Measurements from ENCODE around the gene MYPN.
"Not testable (repeated sequence)": the region's sequence is repeated elsewhere in the genome, so short reads cannot be mapped to it uniquely, and the experiment has no call there.

MYPN gene

DNA sequence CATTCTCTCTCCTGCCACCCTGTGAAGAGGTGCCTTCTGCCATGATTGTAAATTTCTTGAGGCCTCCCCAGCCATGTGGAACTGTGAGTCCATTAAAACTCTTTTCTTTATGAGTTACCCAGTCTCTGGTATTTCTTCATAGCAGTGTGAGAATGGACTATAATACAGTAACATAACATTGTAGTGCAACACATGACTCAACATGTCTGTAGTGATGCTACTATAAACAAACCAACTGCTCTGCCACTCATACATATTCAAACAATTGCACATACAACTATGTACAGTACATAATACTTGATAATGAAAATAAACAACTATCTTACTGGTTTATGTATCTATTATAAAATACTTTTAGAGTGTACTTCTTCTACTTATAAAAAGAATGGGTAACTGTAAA lies 115.5 kb downstream of the MYPN start:
- DNase-seq (ENCODE audit: low read depth, low spot score), result no peak

DNA sequence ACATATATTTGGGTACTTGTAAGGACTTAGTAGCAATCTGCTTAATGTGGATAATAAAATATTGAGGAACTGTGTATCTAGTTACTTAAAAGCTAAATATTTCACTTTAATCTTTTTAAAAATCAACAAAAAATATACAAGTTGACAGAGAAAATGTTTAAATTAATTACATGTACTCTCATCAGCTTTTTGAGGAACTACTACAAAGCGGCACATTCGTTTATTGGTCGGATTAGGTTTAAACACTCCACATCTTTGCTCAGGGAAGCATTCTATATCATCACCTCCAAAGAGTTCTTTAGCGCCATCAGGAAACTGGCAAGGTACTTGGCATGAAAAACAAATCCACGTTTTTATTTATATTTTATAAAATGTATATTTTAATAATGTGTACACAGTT lies 121.0 kb downstream of the MYPN start:
- DNase-seq (ENCODE audit: low read depth, low spot score), result no peak

- peak; percentile 91 for DNase-seq (ENCODE audit: low read depth, low spot score)
Measured at GRCh38 chr10:68231106-68231816, 122.0 kb downstream of the MYPN start.

DNA sequence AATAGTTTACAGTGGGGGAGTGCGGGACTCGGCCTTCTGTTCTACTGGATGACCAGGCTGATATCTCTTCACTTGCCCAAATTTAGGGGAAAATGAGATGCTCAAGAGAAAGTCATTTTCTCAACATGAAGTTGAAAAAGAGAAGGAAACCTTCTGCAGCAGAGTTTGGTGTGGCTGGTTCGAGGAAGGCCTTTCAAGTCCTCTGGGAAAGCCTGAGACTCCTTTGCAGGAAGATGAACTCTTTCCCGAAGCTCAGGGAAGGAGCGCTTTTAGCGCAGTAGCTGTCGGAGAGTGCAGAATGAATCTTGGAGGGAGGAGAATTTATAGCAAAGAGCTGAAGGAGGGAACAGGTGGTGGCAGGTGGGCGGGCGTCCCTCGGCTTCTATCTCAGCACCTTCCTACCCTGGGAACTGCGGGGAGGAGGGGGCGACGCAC lies 122.5 kb downstream of the MYPN start, which contains the start of gene ATOH7:
TSS of gene ATOH7 (minus strand) at position 297 of the 435 bp plus-strand sequence. CDS start 436 bp downstream, outside the sequence.
- no peak for DNase-seq (ENCODE audit: low read depth, low spot score)

DNA sequence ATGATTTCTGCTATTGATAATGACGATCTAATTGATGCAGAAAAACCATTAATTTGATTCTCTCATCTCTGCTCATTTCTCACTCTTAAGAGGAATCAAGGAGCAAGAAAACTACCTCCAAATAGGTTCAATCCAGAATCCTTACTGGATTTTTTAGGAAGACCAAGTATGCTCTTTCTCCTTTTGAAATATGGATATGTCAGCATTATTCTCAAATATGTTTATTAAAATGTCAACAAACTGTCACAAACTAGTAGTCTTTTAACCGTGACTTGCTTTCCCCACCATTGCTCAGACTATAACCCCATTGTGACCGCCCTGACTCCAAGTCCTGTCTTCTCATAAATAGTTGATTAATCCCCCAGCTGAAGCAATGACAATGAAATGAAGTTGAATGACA lies 123.8 kb downstream of the MYPN start:
- no peak for DNase-seq (ENCODE audit: low read depth, low spot score)

GRCh38 chr10:68235111-68235510 lies 125.8 kb downstream of the MYPN start:
- no peak for DNase-seq (ENCODE audit: low read depth, low spot score)

- DNase-seq (ENCODE audit: low read depth, low spot score), result no peak
Measured at GRCh38 chr10:68235581-68235980, 126.3 kb downstream of the MYPN start.

DNA sequence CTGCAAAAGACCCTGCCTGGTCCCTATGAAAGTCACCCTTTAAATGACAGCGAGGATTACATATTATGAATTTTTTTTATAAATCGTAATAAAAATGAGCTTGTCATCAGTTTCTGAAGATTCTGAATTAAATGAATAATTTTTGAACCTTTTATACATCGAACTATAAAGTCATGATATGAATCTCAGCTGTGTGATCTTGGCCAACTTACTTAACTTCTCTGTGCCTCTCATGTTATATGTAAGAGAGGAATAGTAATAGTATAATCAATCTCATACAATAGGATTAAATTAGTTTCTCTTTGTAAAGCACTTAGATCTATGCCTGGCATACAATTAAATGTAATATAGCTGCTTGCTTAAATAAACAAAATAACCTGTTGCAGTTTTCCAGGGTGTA lies 127.9 kb downstream of the MYPN start:
- DNase-seq (ENCODE audit: low read depth, low spot score), result no peak

GRCh38 chr10:68238371-68238770 lies 129.1 kb downstream of the MYPN start:
- no peak for DNase-seq (ENCODE audit: low read depth, low spot score)

DNA sequence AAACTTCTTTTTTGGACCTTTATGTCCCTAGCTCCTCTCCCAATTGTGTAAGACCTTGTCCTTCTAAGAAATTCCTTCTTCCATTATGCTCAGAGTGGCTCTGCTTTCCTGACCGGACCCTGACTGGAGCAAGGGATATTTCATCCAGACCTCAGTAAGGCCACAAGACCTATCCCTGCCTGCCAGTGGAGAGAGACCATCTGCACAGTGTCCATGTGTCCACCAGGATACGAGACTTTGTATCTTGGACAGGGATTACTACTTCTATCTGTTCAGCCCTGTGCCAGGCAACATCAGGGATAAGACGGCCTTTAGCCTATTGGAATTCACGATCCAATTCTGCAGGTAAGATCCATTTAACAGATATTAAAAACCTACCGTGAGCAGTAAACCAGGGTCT lies 129.8 kb downstream of the MYPN start:
- DNase-seq (ENCODE audit: low read depth, low spot score), result no peak

DNA sequence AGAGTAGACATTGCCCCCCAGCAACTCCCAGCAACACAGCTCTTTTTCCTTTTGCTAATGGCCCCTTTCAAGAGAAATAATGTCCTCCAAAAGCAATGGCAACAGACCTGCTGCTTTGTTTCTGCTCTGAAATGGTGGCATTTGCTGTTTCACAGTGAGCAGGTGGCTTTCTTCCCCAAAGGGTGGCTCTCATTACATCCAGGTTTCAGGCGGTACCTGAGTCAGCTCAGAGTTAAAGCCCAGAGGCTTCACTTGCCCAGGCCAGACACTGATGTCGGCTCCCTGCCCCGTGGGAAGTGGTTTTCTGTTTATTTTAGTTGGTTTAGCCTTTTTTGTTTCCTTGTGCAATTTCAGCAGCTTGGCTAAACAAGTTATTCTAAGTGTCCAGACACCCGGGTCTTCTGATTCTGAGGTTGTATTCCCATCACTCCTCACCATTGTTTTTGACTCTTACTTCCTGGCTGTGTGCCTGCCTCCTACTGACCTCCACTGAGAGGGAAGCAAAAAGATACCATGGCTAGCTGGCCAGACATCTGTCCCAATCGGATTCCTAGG lies 130.4 kb downstream of the MYPN start:
- DNase-seq (ENCODE audit: low read depth, low spot score), result peak; percentile 43

- DNase-seq (ENCODE audit: low read depth, low spot score), result no peak
Measured at GRCh38 chr10:68242051-68242450, 132.8 kb downstream of the MYPN start.

DNA sequence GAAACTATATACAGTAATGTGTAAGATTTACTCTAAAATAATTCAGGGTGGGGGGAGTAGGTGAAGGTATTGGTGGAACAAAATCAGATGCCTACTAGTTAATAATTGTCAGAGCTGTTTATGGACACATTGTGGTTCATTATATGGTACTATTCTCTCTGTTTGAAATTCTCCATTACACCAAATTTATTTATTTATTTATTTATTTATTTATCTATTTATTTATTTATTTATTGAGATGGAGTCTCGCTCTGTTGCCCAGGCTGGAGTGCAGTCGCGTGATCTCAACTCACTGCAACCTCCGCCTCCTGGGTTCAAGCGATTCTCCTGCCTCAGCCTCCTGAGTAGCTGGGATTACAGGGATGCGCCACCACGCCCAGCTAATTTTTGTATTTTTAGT lies 137.1 kb downstream of the MYPN start:
- not testable (repeated sequence) for DNase-seq (ENCODE audit: low read depth, low spot score)

DNA sequence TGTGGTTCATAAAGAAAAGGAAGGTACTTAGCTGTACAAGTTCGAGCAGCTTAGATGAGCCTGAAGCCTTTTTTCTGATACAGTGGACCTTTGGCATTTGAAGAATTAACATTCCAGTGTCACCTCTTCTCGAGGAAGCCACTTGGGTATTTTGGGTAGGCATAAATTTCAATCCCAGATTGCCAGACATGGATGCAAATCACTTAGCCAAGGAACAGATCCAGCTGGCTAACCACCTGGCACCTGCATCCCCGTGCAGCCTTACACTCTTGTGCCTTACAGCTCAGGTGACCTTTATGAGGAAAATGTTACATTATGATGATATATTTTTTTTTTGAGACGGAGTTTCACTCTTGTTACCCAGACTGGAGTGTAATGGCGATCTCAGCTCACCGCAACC lies 138.6 kb downstream of the MYPN start:
- no peak for DNase-seq (ENCODE audit: low read depth, low spot score)

DNA sequence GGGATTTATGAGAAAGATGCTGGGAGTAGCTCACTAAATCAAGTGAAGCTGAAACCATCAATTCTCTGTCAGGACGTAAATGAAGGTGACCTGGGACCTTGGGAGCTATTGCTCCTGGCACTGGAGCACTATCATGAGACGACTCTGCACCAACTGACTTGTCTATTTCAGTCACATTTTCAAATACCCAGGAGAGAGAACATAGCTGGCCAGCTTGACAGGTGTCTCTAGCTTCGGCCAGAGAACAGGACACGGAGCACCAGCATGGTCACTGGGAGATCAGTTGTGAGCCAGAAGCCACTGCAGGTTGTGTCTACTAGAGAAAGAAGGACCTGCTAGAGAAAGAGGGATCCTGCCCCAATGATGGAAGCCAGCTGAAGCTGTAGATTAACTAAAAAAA lies 140.0 kb downstream of the MYPN start:
- no peak for DNase-seq (ENCODE audit: low read depth, low spot score)

GRCh38 chr10:68251151-68251550 lies 141.9 kb downstream of the MYPN start:
- DNase-seq (ENCODE audit: low read depth, low spot score), result no peak

- DNase-seq (ENCODE audit: low read depth, low spot score), result no peak
Measured at GRCh38 chr10:68251625-68252495, 142.6 kb downstream of the MYPN start.

DNA sequence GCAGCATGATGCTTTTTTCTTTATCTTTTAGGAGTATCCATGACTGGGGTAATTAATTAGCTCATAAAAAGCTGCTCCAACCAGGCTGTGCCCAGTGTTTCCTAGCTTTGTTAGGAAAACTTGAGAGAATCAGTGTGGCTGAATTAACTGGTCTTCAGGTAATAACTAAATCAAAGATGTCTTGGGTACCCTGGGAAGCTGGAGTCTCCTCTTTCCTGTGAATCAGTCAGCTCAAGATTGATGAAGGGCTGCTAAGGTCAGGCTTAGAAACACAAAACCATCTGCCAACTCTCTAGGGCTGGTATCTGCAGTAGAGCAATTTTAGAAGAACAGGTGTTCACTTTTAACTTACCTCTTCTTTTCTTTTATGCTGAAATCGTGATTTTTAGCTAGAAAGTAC lies 144.1 kb downstream of the MYPN start:
- DNase-seq (ENCODE audit: low read depth, low spot score), result no peak

DNA sequence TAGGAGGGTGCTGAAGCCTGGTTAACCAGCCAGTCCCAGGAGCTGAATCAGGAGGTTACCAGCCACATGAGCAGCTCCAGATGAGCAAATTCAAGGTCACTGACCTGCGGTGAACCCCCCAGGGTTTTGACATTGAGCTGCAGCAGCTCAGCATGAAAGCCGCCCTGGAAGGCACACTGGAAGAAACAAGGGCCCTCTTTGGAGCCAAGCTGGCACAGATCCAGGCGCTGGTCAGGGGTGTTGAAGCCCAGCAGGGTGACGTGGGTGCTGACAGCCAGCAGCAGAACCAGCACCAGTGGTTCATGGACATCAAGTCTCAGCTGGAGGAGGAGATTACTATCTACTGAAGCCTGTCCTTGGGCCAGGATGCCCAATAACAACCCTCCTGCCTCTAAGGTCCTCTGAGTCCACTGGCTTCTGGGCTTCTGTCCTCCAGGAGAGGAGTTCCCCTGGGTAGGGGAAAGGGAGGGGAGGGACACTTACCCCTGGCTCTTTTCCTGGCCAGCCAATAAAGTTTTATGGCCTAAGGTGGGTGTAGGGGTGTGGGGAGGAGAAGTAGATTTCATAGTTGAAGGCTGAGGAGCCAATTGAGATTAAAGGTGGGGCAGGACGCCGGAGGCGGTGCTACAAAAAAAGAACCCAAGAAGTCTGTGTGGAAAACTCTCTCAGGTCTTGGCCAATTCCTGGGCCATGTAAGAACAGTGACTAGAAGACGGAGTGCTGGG lies 152.0 kb downstream of the MYPN start:
- DNase-seq (ENCODE audit: low read depth, low spot score), result no peak
